DLD1 (cell line): ENCODE results near the gene LSP1.

ENCODE experiments used
- in situ Hi-C: cut with HindIII; loops from 2 replicates; pipeline ENCODE4 v1.10.0; 2017; ENCODE audit warnings: low sequenced_read_pairs

LSP1 gene

GRCh38 chr11:1824221-1825038, 28.5 kb upstream of the LSP1 start:
- in situ Hi-C loops, result loop anchor here (10.0 kb wide), 1 partner anchor 50 kb away; no protein-coding TSS in a partner anchor

GRCh38 chr11:1825039-1825740, 27.7 kb upstream of the LSP1 start:
- in situ Hi-C loops, result loop anchor here (10.0 kb wide), 1 partner anchor 50 kb away; no protein-coding TSS in a partner anchor

- in situ Hi-C loops, result loop anchor here (10.0 kb wide), 1 partner anchor 51 kb away; no protein-coding TSS in a partner anchor
These were observed 27.0 kb upstream of the LSP1 start for GRCh38 chr11:1825785-1826451.

GRCh38 chr11:1826552-1827094, 26.3 kb upstream of the LSP1 start:
- in situ Hi-C loops, result loop anchor here (10.0 kb wide), 1 partner anchor 52 kb away; no protein-coding TSS in a partner anchor

GRCh38 chr11:1827095-1827813, 25.6 kb upstream of the LSP1 start:
- in situ Hi-C loops, result loop anchor here (10.0 kb wide), 1 partner anchor 52 kb away; no protein-coding TSS in a partner anchor

GRCh38 chr11:1827931-1828330, 25.0 kb upstream of the LSP1 start:
- in situ Hi-C loops, result loop anchor here (10.0 kb wide), 1 partner anchor 53 kb away; no protein-coding TSS in a partner anchor

GRCh38 chr11:1828542-1828941, 24.3 kb upstream of the LSP1 start:
- in situ Hi-C loops, result loop anchor here (10.0 kb wide), 1 partner anchor 54 kb away; no protein-coding TSS in a partner anchor

- in situ Hi-C loops, result loop anchor here (10.0 kb wide), 1 partner anchor 54 kb away; no protein-coding TSS in a partner anchor
These were observed 23.7 kb upstream of the LSP1 start for GRCh38 chr11:1829039-1829820.

GRCh38 chr11:1830004-1830321, 22.9 kb upstream of the LSP1 start:
- in situ Hi-C loops, result no loop called here

GRCh38 chr11:1830322-1831223, 22.3 kb upstream of the LSP1 start:
- in situ Hi-C loops, result no loop called here

GRCh38 chr11:1831338-1832210, 21.3 kb upstream of the LSP1 start:
- in situ Hi-C loops, result no loop called here

GRCh38 chr11:1832211-1832919, 20.5 kb upstream of the LSP1 start:
- in situ Hi-C loops, result no loop called here

- in situ Hi-C loops, result no loop called here
These were observed 20.0 kb upstream of the LSP1 start for GRCh38 chr11:1832920-1833295.

GRCh38 chr11:1834062-1834610, 18.7 kb upstream of the LSP1 start:
- in situ Hi-C loops, result no loop called here

- in situ Hi-C loops, result no loop called here
These were observed 17.9 kb upstream of the LSP1 start, which contains the start of gene SYT8 for GRCh38 chr11:1834779-1835670. TSS of gene SYT8 (plus strand) at chr11:1834990. CDS start at chr11:1835106, 116 bp downstream.

GRCh38 chr11:1835671-1836010, 17.2 kb upstream of the LSP1 start:
- in situ Hi-C loops, result no loop called here
